Measurements from ENCODE around the gene LRBA. TPM values are rescaled to one million over a fixed set of nuclear protein-coding genes. Genes with fewer than 3 reads are reported as not detected.

Gene LRBA
- total and polyA plus RNA-seq, 2 donors (not counting 3 experiments of a cell fraction or from before 2014, with no cell fraction given), result 18.0 to 35.1 TPM

GRCh38 chr4:150384249-150384648, 630.8 kb downstream of the LRBA start:
- no TSS peak for BruUV-seq (replicated peaks)
- intact Hi-C loops (cut with micrococcal nuclease), result no loop called here
- dilution Hi-C loops (cut with MboI; ENCODE audit: extremely low pct_ligation_motif_present, low sequenced_read_pairs), result no loop called here
- Histone ChIP-seq H3K9me3 (replicated peaks; ENCODE audit: control insufficient read depth, insufficient read depth, low read length) (no peaks in the 10 kb centered on the region), H3K4me1 (ENCODE audit: control insufficient read depth, extremely low read depth, insufficient read depth, low read length) (peaks cover 9% of the 10 kb centered on the region), H3K9ac (replicated peaks; ENCODE audit: extremely low read depth, insufficient read depth, low read length) (no peak overlapping the region), H4K20me1 (replicated peaks; ENCODE audit: control insufficient read depth, extremely low read depth, insufficient read depth, low read length) (no peaks in the 10 kb centered on the region), H2AFZ (ENCODE audit: low read depth, low read length) (no peak overlapping the region), H3K9me1 (replicated peaks; ENCODE audit: control insufficient read depth, extremely low read depth, insufficient read depth, low read length) (no peaks in the 10 kb centered on the region), H3K36me3 (ENCODE audit: control insufficient read depth in 2 of 2, extremely low read depth in 1 of 2, insufficient read depth in 2 of 2, low read length in 2 of 2) (no peaks in the 10 kb centered on the region), H3K4me3 (replicated peaks in 1 of 3; ENCODE audit: insufficient read depth in 1 of 3, low read depth in 1 of 3, low read length in 3 of 3) (no peak overlapping the region), H3K27me3 (ENCODE audit: control insufficient read depth in 2 of 2, insufficient read depth in 2 of 2, low read length in 2 of 2) (no peaks in the 10 kb centered on the region), H3K27ac (ENCODE audit: insufficient read depth, low read depth, low read length) (no peak overlapping the region), H3K79me2 (ENCODE audit: control insufficient read depth, insufficient read depth, low read length) (no peaks in the 10 kb centered on the region), H3K4me2 (ENCODE audit: insufficient read depth, low read length) (no peak overlapping the region)
- DNase-seq (ENCODE audit: low read depth, low spot score) (no peak), FAIRE-seq (no peak)
- TF ChIP-seq POLR2A (IDR thresholded peaks at IDR 0.05; ENCODE audit: low read depth, low read length) (no peak), JUN (IDR thresholded peaks at IDR 0.05; ENCODE audit: borderline replicate concordance, insufficient read depth, insufficient read length, low read depth) (no peak), GATA2 (IDR thresholded peaks at IDR 0.05; ENCODE audit: insufficient read depth, insufficient read length, low read depth, low read length) (no peak), MAX (IDR thresholded peaks at IDR 0.05; ENCODE audit: insufficient read depth, insufficient read length) (no peak), POLR2AphosphoS5 (IDR thresholded peaks at IDR 0.05; ENCODE audit: insufficient read depth, low read depth, low read length) (no peak), EZH2 (IDR thresholded peaks at IDR 0.05; ENCODE audit: borderline replicate concordance, low read depth, low read length, severe bottlenecking) (no peak), FOS (IDR thresholded peaks at IDR 0.05; ENCODE audit: borderline replicate concordance, insufficient read depth, low read length) (no peak), MYC (IDR thresholded peaks at IDR 0.05; ENCODE audit: low read depth, low read length) (no peak)
- TF ChIP-seq, protein P1, sequence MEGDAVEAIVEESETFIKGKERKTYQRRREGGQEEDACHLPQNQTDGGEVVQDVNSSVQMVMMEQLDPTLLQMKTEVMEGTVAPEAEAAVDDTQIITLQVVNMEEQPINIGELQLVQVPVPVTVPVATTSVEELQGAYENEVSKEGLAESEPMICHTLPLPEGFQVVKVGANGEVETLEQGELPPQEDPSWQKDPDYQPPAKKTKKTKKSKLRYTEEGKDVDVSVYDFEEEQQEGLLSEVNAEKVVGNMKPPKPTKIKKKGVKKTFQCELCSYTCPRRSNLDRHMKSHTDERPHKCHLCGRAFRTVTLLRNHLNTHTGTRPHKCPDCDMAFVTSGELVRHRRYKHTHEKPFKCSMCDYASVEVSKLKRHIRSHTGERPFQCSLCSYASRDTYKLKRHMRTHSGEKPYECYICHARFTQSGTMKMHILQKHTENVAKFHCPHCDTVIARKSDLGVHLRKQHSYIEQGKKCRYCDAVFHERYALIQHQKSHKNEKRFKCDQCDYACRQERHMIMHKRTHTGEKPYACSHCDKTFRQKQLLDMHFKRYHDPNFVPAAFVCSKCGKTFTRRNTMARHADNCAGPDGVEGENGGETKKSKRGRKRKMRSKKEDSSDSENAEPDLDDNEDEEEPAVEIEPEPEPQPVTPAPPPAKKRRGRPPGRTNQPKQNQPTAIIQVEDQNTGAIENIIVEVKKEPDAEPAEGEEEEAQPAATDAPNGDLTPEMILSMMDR (IDR thresholded peaks at IDR 0.05; ENCODE audit: extremely low read depth in 1 of 2, insufficient read depth in 1 of 2, low read depth in 1 of 2, low read length in 2 of 2), result no peak
- POLR2A ChIA-PET, result no interaction called here
- CTCF ChIA-PET, result no interaction called here
